GM12878 (cell line): ENCODE measurements around the gene WDR43. TPM values are rescaled to one million over a fixed set of nuclear protein-coding genes. Genes with fewer than 3 reads are reported as not detected.

Experiments used
- ATAC-seq: fragments of 200-7000 bp; cut with Tn5 transposase; 3 replicates; pipeline ENCODE4 v1.9.1; 2020; ENCODE audit warnings: mild to moderate bottlenecking, moderate library complexity
- BruUV-seq: library from RNA; stranded (reverse); fragments of 400-500 nt; replicated peaks from 2 replicates; lab custom pipeline; 2021; lab: Mats Ljungman, UMichigan
- CTCF ChIA-PET: fragments of 300-600 bp; sonication (Branson Sonifier 250); formaldehyde crosslinking; extraction: SDS; loops from one replicate; lab custom pipeline; 2021; ENCODE audit warnings: inconsistent platforms; lab: Yijun Ruan, JAX
- POLR2A ChIA-PET: fragments of 350-600 bp; formaldehyde crosslinking; extraction: SDS; loops from one replicate; lab custom pipeline; 2021; ENCODE audit warnings: inconsistent platforms; lab: Charles Lee
- RAD21 ChIA-PET: fragments of 300-600 bp; sonication (Branson Sonifier 250); formaldehyde crosslinking; loops from one replicate; lab custom pipeline; 2023; ENCODE audit warnings: antibody characterized with exemption; ENCODE audit not compliant: unreplicated experiment; lab: Charles Lee
- SMC1A ChIA-PET: fragments of 300-600 bp; sonication (Branson Sonifier 250); formaldehyde crosslinking; loops from one replicate; lab custom pipeline; 2023; ENCODE audit not compliant: unreplicated experiment, uncharacterized antibody; lab: Charles Lee
- DNase-seq: peaks from one replicate; pipeline ENCODE4 v3.0.0-alpha.2; 2011; ENCODE audit warnings: low read depth, low spot score
- FAIRE-seq: peaks from 3 replicates; lab custom pipeline; 2011; peaks lifted over from hg19 to GRCh38; lab: Jason Lieb, UNC
- H2AFZ ChIP-seq: 2 replicates; pipeline ENCODE4 v1.6.0; 2011; ENCODE audit warnings: low read depth, low read length, control low read depth; ENCODE audit not compliant: control insufficient read depth
- H3K27ac ChIP-seq: 2 replicates; pipeline ENCODE4 v1.5.1; 2011; ENCODE audit warnings: control low read depth; ENCODE audit not compliant: control insufficient read depth, insufficient read depth
- H3K27me3 ChIP-seq, 2 experiments: replicated peaks in 1 of 2; 2 replicates each; pipeline versions ENCODE4 v1.6.0 to v1.6.1; 2011; ENCODE audit warnings: low read length in 1 of 2; ENCODE audit not compliant: control insufficient read depth in 2 of 2, insufficient read depth in 2 of 2
- H3K36me3 ChIP-seq, 2 experiments: 2 replicates each; pipeline ENCODE4 v1.5.1; 2011; ENCODE audit warnings: low read length in 1 of 2; ENCODE audit not compliant: control insufficient read depth in 2 of 2, insufficient read depth in 2 of 2
- H3K4me1 ChIP-seq: 2 replicates; pipeline ENCODE4 v1.6.1; 2011; ENCODE audit warnings: mild to moderate bottlenecking, low read length, moderate library complexity, mixed read lengths; ENCODE audit not compliant: control insufficient read depth, insufficient read depth
- H3K4me2 ChIP-seq: 2 replicates; pipeline ENCODE4 v1.6.0; 2011; ENCODE audit warnings: control low read depth; ENCODE audit not compliant: control insufficient read depth, insufficient read depth
- H3K4me3 ChIP-seq: fragments of 200-600 bp; sonication (generic); 2 replicates; pipeline ENCODE4 v1.5.1; 2016
- H3K79me2 ChIP-seq: 2 replicates; pipeline ENCODE4 v1.6.0; 2011; ENCODE audit warnings: low read length; ENCODE audit not compliant: control insufficient read depth, insufficient read depth
- H3K9ac ChIP-seq: 2 replicates; pipeline ENCODE4 v1.8.0; 2011; ENCODE audit warnings: low read length, control low read depth, mixed read lengths; ENCODE audit not compliant: control insufficient read depth, insufficient read depth
- H3K9me3 ChIP-seq: replicated peaks from 3 replicates; pipeline ENCODE4 v1.5.1; 2011; ENCODE audit warnings: mild to moderate bottlenecking, low read length; ENCODE audit not compliant: control insufficient read depth, insufficient read depth
- H4K20me1 ChIP-seq: 2 replicates; pipeline ENCODE4 v1.6.0; 2011; ENCODE audit not compliant: control insufficient read depth, insufficient read depth
- BCL3 ChIP-seq: IDR thresholded peaks from 2 replicates; pipeline ENCODE4 v1.6.1; 2011; ENCODE audit warnings: borderline replicate concordance, low read depth, mild to moderate bottlenecking, moderate library complexity, low read length; ENCODE audit not compliant: insufficient read depth, poor library complexity, severe bottlenecking
- CHD1 ChIP-seq: IDR thresholded peaks from 2 replicates; pipeline ENCODE4 v1.6.1; 2012; ENCODE audit warnings: low read depth, low read length, improper control_type of control experiment
- EZH2 ChIP-seq: IDR thresholded peaks from 2 replicates; pipeline ENCODE4 v1.6.1; 2012; ENCODE audit warnings: low read depth, mild to moderate bottlenecking, control low read depth, inconsistent platforms, low read length, borderline replicate concordance; ENCODE audit not compliant: control insufficient read depth
- FOXM1 ChIP-seq: IDR thresholded peaks from 2 replicates; pipeline ENCODE4 v1.6.1; 2012; ENCODE audit warnings: low read depth, mild to moderate bottlenecking, inconsistent platforms, low read length, moderate library complexity
- GABPA ChIP-seq: IDR thresholded peaks from 2 replicates; pipeline ENCODE4 v1.6.1; 2014; ENCODE audit warnings: antibody characterized with exemption, low read depth, mild to moderate bottlenecking, inconsistent platforms
- LARP7 ChIP-seq: fragments of 450-650 bp; IDR thresholded peaks from 2 replicates; pipeline ENCODE4 v1.6.1; 2017; ENCODE audit warnings: mild to moderate bottlenecking
- NR2C2 ChIP-seq: IDR thresholded peaks from 2 replicates; pipeline ENCODE4 v1.6.1; 2011; ENCODE audit warnings: borderline replicate concordance, low read depth; ENCODE audit not compliant: control insufficient read depth, insufficient read length
- NR2F1 ChIP-seq: fragments of 450-650 bp; conservative IDR thresholded peaks from 2 replicates; pipeline ENCODE4 v1.6.1; 2017; ENCODE audit warnings: mild to moderate bottlenecking
- PBX3 ChIP-seq: IDR thresholded peaks from 2 replicates; pipeline ENCODE4 v1.6.1; 2011; ENCODE audit warnings: mild to moderate bottlenecking, low read depth, low read length, moderate library complexity; ENCODE audit not compliant: insufficient replicate concordance
- POLR2AphosphoS2 ChIP-seq: IDR thresholded peaks from 2 replicates; pipeline ENCODE4 v1.6.1; 2011; ENCODE audit warnings: low read depth, mild to moderate bottlenecking, low read length, improper control_type of control experiment, moderate library complexity
- RB1 ChIP-seq: fragments of 450-650 bp; formaldehyde crosslinking; IDR thresholded peaks from 2 replicates; pipeline ENCODE4 v1.6.1; 2017; ENCODE audit warnings: mild to moderate bottlenecking, borderline replicate concordance
- RCOR1 ChIP-seq: conservative IDR thresholded peaks from 2 replicates; pipeline ENCODE4 v1.6.1; 2012; ENCODE audit warnings: low read depth, low read length, improper control_type of control experiment
- RUNX3 ChIP-seq: IDR thresholded peaks from 2 replicates; pipeline ENCODE4 v1.6.1; 2012; ENCODE audit warnings: low read length, inconsistent platforms
- SIN3A ChIP-seq: IDR thresholded peaks from 2 replicates; pipeline ENCODE4 v1.6.1; 2012; ENCODE audit warnings: low read depth, low read length, improper control_type of control experiment
- SPI1 ChIP-seq: IDR thresholded peaks from 2 replicates; pipeline ENCODE4 v1.6.1; 2011; ENCODE audit warnings: low read depth, mild to moderate bottlenecking, low read length, moderate library complexity, borderline replicate concordance; ENCODE audit not compliant: insufficient read depth
- TARDBP ChIP-seq: IDR thresholded peaks from 2 replicates; pipeline ENCODE4 v1.6.1; 2016; ENCODE audit warnings: borderline replicate concordance
- ZNF384 ChIP-seq: IDR thresholded peaks from 2 replicates; pipeline ENCODE4 v1.6.1; 2012; ENCODE audit warnings: low read depth, mild to moderate bottlenecking, low read length, improper control_type of control experiment, borderline replicate concordance
- ZNF687 ChIP-seq: fragments of 450-650 bp; IDR thresholded peaks from 2 replicates; pipeline ENCODE4 v1.6.1; 2017; ENCODE audit warnings: mild to moderate bottlenecking, moderate library complexity
- WGBS: methylation state at CpG from one replicate; pipeline ENCODE4 v1.1.6; 2016; ENCODE audit warnings: low lambda C conversion rate; ENCODE audit not compliant: insufficient replicate concordance, insufficient coverage; ENCODE audit errors: missing lambda C conversion rate; 5-methylcytosine and 5-hydroxymethylcytosine counted together
- in situ Hi-C: fragments of 300-500 bp; cut with MboI; formaldehyde crosslinking; loops from 9 replicates; pipeline ENCODE4 v1.14.3; 2018; ENCODE audit warnings: mixed read lengths
- intact Hi-C: fragments of 100-400 bp; cut with micrococcal nuclease; formaldehyde crosslinking; loops from one replicate; pipeline ENCODE4 v1.14.2; 2022; ENCODE audit not compliant: unreplicated experiment
- polyA plus RNA-seq, 11 experiments: library from polyadenylated mRNA; depleted of rRNA in 4 of 11; unstranded in 6 of 11; stranded (reverse) in 5 of 11; fragments of >200 nt; fragmentation: Nextera tagmentation in 4 of 11; fragmentation: Illumina TruSeq in 1 of 11; extraction: Ambion mirVana in 4 of 11; extraction: Trizol in 1 of 11; gene quantifications; 1 replicate in 1 of 11; 2 replicates in 10 of 11; pipeline versions ENCODE4 v1.2.1 to v1.2.3, GENCODE V29; 2011 to 2016; ENCODE audit warnings: inconsistent platforms in 2 of 11, missing spikeins in 2 of 11, low read depth in 1 of 11
- total RNA-seq, 4 experiments: library from RNA; depleted of rRNA in 3 of 4; stranded (reverse); fragments of >200 nt in 3 of 4; fragmentation: Illumina TruSeq in 1 of 4; extraction: Trizol in 1 of 4; gene quantifications; 2 replicates each; pipeline versions ENCODE4 v1.2.1 to v1.2.3, GENCODE V29; 2013 to 2021

Gene WDR43
- total and polyA plus RNA-seq, 10 of the 15 experiments (the other 5 are each of a cell fraction or from before 2014, with no cell fraction given) = 39.3 to 153 (median 81.9) TPM

- DNase-seq (no peak), ATAC-seq (no peak), FAIRE-seq (no peak)
- no peak overlapping the region for H3K4me3 ChIP-seq
- no peak overlapping the region for H3K9ac ChIP-seq
- in situ Hi-C loops = no loop called here
- POLR2A ChIA-PET = interaction anchor here (0.5 kb wide), 1 partner anchor 145 kb away, joined by 5 read pairs; no protein-coding TSS in a partner anchor
- 43% methylated on average over 13 of the region's 13 CpGs for WGBS
- SMC1A ChIA-PET = no interaction called here
- no peaks in the 10 kb centered on the region for H3K27me3 ChIP-seq
- H2AFZ ChIP-seq = no peak overlapping the region
- no peaks in the 10 kb centered on the region for H3K36me3 ChIP-seq
- RAD21 ChIA-PET = no interaction called here
- H4K20me1 ChIP-seq = no peaks in the 10 kb centered on the region
- BruUV-seq = no TSS peak
- CTCF ChIA-PET = interaction anchor here (1.1 kb wide), 1 partner anchor 30 kb away, joined by 3 read pairs; no protein-coding TSS in a partner anchor
- intact Hi-C loops = no loop called here
- H3K79me2 ChIP-seq = no peaks in the 10 kb centered on the region
- no peak overlapping the region for H3K4me2 ChIP-seq
- H3K27ac ChIP-seq = no peak overlapping the region
- H3K9me3 ChIP-seq = no peaks in the 10 kb centered on the region
- no peaks in the 10 kb centered on the region for H3K4me1 ChIP-seq
- TF ChIP-seq ZNF687 (no peak), TARDBP (no peak), SPI1 (no peak), FOXM1 (no peak), RUNX3 (no peak), CHD1 (no peak), NR2F1 (no peak), BCL3 (no peak), RB1 (no peak), LARP7 (no peak), GABPA (no peak), RCOR1 (no peak), SIN3A (no peak), EZH2 (no peak), NR2C2 (no peak), ZNF384 (no peak), PBX3 (no peak), POLR2AphosphoS2 (no peak)
Measured at GRCh38 chr2:28979576-28980366, 85.3 kb downstream of the WDR43 start.
